GM23338 (cell line): ENCODE measurements around the gene SLC18B1. TPM values are rescaled to one million over a fixed set of nuclear protein-coding genes. Genes with fewer than 3 reads are reported as not detected.

ENCODE experiments used
- ATAC-seq: fragments of 200-7000 bp; cut with Tn5 transposase; 3 replicates; pipeline ENCODE4 v1.9.1; 2020
- DNase-seq: peaks from one replicate; pipeline ENCODE4 v3.0.0-alpha.2; 2015; ENCODE audit warnings: low spot score
- H2AFZ ChIP-seq: fragments of 200-600 bp; sonication (generic); 2 replicates; pipeline ENCODE4 v1.8.0; 2016; ENCODE audit warnings: antibody characterized with exemption, mild to moderate bottlenecking, moderate library complexity
- H3F3A ChIP-seq: fragments of 200-600 bp; sonication (generic); replicated peaks from 2 replicates; pipeline ENCODE4 v1.8.0; 2017; ENCODE audit warnings: antibody characterized with exemption, mixed run types, low read depth
- H3K27ac ChIP-seq: fragments of 200-600 bp; sonication (generic); 2 replicates; pipeline ENCODE4 v1.6.1; 2016; ENCODE audit warnings: low read depth
- H3K27me3 ChIP-seq: fragments of 200-600 bp; sonication (generic); 2 replicates; pipeline ENCODE4 v1.8.0; 2016; ENCODE audit warnings: mild to moderate bottlenecking, mixed run types, moderate library complexity; ENCODE audit not compliant: insufficient read depth
- H3K36me3 ChIP-seq: fragments of 200-600 bp; sonication (generic); 2 replicates; pipeline ENCODE4 v1.8.0; 2016; ENCODE audit warnings: mild to moderate bottlenecking; ENCODE audit not compliant: insufficient read depth
- H3K4me1 ChIP-seq: fragments of 200-600 bp; sonication (generic); 2 replicates; pipeline ENCODE4 v1.8.0; 2016; ENCODE audit warnings: mild to moderate bottlenecking, moderate library complexity; ENCODE audit not compliant: insufficient read depth
- H3K4me2 ChIP-seq: fragments of 200-600 bp; sonication (generic); 2 replicates; pipeline ENCODE4 v1.7.1; 2017; ENCODE audit warnings: mixed run types
- H3K4me3 ChIP-seq: fragments of 200-600 bp; sonication (generic); 2 replicates; pipeline ENCODE4 v1.6.1; 2016; ENCODE audit warnings: mixed run types
- H3K79me2 ChIP-seq: fragments of 200-600 bp; sonication (generic); replicated peaks from 2 replicates; pipeline ENCODE4 v1.8.0; 2017; ENCODE audit warnings: mild to moderate bottlenecking; ENCODE audit not compliant: insufficient read depth
- H3K9me2 ChIP-seq: fragments of 200-600 bp; sonication (generic); 2 replicates; pipeline ENCODE4 v1.8.0; 2017; ENCODE audit not compliant: insufficient read depth
- H4K20me1 ChIP-seq: fragments of 200-600 bp; sonication (generic); replicated peaks from 2 replicates; pipeline ENCODE4 v1.8.0; 2017; ENCODE audit warnings: mild to moderate bottlenecking; ENCODE audit not compliant: insufficient read depth
- H3K27ac Mint-ChIP-seq: 2 replicates; pipeline ENCODE4 v1.8.0; 2020; ENCODE audit warnings: inconsistent platforms, mild to moderate bottlenecking, moderate library complexity, mixed read lengths
- H3K27me3 Mint-ChIP-seq: 3 replicates; pipeline ENCODE4 v1.8.0; 2022; ENCODE audit warnings: low read depth, mild to moderate bottlenecking, moderate library complexity, mixed read lengths, inconsistent platforms; ENCODE audit not compliant: insufficient read depth, poor library complexity
- H3K36me3 Mint-ChIP-seq: 3 replicates; pipeline ENCODE4 v1.8.0; 2021; ENCODE audit warnings: low read depth, mild to moderate bottlenecking, inconsistent platforms, moderate library complexity, mixed read lengths
- H3K4me1 Mint-ChIP-seq: 3 replicates; pipeline ENCODE4 v1.8.0; 2020; ENCODE audit warnings: mild to moderate bottlenecking, inconsistent platforms, mixed read lengths
- H3K4me3 Mint-ChIP-seq: 3 replicates; pipeline ENCODE4 v1.8.0; 2021; ENCODE audit warnings: moderate library complexity, mild to moderate bottlenecking, inconsistent platforms, mixed read lengths
- H3K9me3 Mint-ChIP-seq: 3 replicates; pipeline ENCODE4 v1.8.0; 2020; ENCODE audit warnings: moderate library complexity, mild to moderate bottlenecking, inconsistent platforms, mixed read lengths
- ETS1 ChIP-seq: IDR thresholded peaks from 2 replicates; pipeline ENCODE4 v1.6.1; 2016; ENCODE audit warnings: antibody characterized with exemption
- EZH2 ChIP-seq: fragments of 200-600 bp; sonication (generic); IDR thresholded peaks from one replicate; pipeline ENCODE4 v1.8.0; 2017; ENCODE audit warnings: antibody characterized with exemption, mild to moderate bottlenecking, low read depth; ENCODE audit not compliant: unreplicated experiment
- JUNB ChIP-seq: IDR thresholded peaks from one replicate; pipeline ENCODE4 v1.6.1; 2016; ENCODE audit warnings: antibody characterized with exemption; ENCODE audit not compliant: unreplicated experiment
- NANOG ChIP-seq: IDR thresholded peaks from 2 replicates; pipeline ENCODE4 v1.6.1; 2016; ENCODE audit warnings: antibody characterized with exemption, borderline replicate concordance
- REST ChIP-seq: IDR thresholded peaks from one replicate; pipeline ENCODE4 v1.6.1; 2018; ENCODE audit warnings: antibody characterized with exemption; ENCODE audit not compliant: unreplicated experiment
- STAT1 ChIP-seq: IDR thresholded peaks from one replicate; pipeline ENCODE4 v1.6.1; 2016; ENCODE audit warnings: antibody characterized with exemption; ENCODE audit not compliant: unreplicated experiment
- ZNF114 ChIP-seq: fragments of 250-450 bp; sonication (Bioruptor Pico); IDR thresholded peaks from 2 replicates; pipeline ENCODE4 v1.5.0; 2020; ENCODE audit warnings: mild to moderate bottlenecking, moderate library complexity
- ZNF331 ChIP-seq: fragments of 250-450 bp; sonication (Bioruptor Pico); IDR thresholded peaks from 2 replicates; pipeline ENCODE4 v1.5.0; 2020; ENCODE audit warnings: low read depth, mild to moderate bottlenecking, moderate library complexity
- ZNF462 ChIP-seq: fragments of 250-450 bp; sonication (Bioruptor Pico); IDR thresholded peaks from 2 replicates; pipeline ENCODE4 v1.5.0; 2020; ENCODE audit warnings: mild to moderate bottlenecking, moderate library complexity
- polyA plus RNA-seq: library from polyadenylated mRNA; unstranded; fragments of >200 nt; fragmentation: Nextera tagmentation; extraction: Ambion mirVana; gene quantifications from 2 replicates; pipeline ENCODE4 v1.2.1, GENCODE V29; 2016
- total RNA-seq: library from RNA; depleted of rRNA; stranded (reverse); fragments of >200 nt; shearing (Covaris generic); gene quantifications from 2 replicates; pipeline ENCODE4 v1.2.3, GENCODE V29; 2014

Gene SLC18B1
- total and polyA plus RNA-seq, 2 experiments from 2014 or later, result 26.4 to 37.4 TPM

DNA sequence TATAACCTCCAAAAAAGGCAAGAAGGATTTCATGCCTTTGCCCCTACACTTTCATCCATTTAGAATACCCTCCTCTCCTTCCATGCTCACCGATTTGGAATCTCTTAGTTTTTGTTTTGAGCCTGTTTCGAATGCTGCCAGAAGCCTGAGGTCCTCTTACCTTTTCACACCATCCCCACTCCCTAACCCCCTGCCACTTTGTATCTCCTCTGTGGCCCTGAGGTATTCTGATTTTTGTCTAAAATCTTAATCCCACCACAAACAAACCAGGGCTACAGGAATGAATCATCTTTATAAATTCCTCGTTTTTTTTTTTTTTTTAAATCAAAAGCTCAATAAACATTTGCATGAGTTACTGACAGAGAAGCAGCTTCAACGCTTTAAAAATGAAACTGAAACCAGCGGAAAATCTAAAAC is 14.3 kb upstream of the SLC18B1 start:
- Histone ChIP-seq H3K27me3 (no peaks in the 10 kb centered on the region), H3K4me2 (peak overlapping the region; percentile 89), H2AFZ (peak overlapping the region; percentile 89), H3K4me3 (peak overlapping the region; percentile 79), H3K36me3 (peaks cover 30% of the 10 kb centered on the region), H3K79me2 (peaks cover 33% of the 10 kb centered on the region), H3K9me2 (no peaks in the 10 kb centered on the region), H3F3A (peaks cover 31% of the 10 kb centered on the region), H3K27ac (peak overlapping the region; percentile 92), H4K20me1 (peaks cover 22% of the 10 kb centered on the region), H3K4me1 (peaks cover 29% of the 10 kb centered on the region)
- Mint-ChIP-seq H3K4me1 (peaks cover 24% of the 10 kb centered on the region), H3K36me3 (peaks cover 39% of the 10 kb centered on the region), H3K27ac (peak overlapping the region; percentile 98), H3K9me3 (peaks cover 3% of the 10 kb centered on the region; the same call in 1 of the 3 replicates), H3K27me3 (peaks cover 42% of the 10 kb centered on the region), H3K4me3 (peak overlapping the region; percentile 99)
- TF ChIP-seq ZNF331 (CRISPR knock-in tag), result no peak
- TF ChIP-seq ZNF114 (CRISPR knock-in tag), result no peak
- no peak for TF ChIP-seq ETS1
- no peak for TF ChIP-seq JUNB
- TF ChIP-seq EZH2, result no peak
- no peak for TF ChIP-seq REST
- no peak for TF ChIP-seq ZNF462
- TF ChIP-seq NANOG, result no peak
- TF ChIP-seq STAT1, result no peak
- DNase-seq (peak; percentile 20), ATAC-seq (peak; percentile 6)
